GM12874 (cell line): ENCODE results near the gene OR4D2.

Source experiments
- CTCF ChIP-seq: IDR thresholded peaks from 2 replicates; pipeline ENCODE4 v1.5.1; 2011; ENCODE audit warnings: low read depth, mild to moderate bottlenecking, control low read depth, low read length, moderate library complexity; ENCODE audit not compliant: insufficient read depth

OR4D2 gene

DNA sequence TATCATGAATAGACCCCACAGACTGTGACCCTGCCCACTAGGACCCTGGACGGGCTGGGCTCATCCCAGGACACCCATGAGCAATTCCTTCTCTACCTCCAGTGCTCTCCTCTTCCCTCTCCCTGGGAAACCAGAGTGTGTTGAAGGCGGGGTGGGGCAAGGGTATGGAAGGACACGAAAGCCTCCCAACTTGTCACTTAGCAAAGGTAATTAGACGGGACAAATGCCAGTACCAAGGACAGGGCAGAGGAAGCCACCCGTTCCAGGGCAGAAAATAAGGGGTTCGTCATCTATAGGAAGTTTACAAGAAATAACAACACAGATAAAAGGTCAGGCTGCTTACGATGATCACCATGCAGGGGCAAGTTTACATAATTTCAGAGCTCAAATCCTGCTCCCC is 20.9 kb downstream of the OR4D2 start:
- no peak for TF ChIP-seq CTCF

- TF ChIP-seq CTCF: no peak
Measured at GRCh38 chr17:58189436-58190146, 22.8 kb downstream of the OR4D2 start.

GRCh38 chr17:58191241-58191896 is 24.6 kb downstream of the OR4D2 start:
- TF ChIP-seq CTCF: no peak

- TF ChIP-seq CTCF: no peak
Measured at GRCh38 chr17:58192612-58193011, 25.8 kb downstream of the OR4D2 start, which contains the start of gene EPX. Gene EPX (plus strand): TSS chr17:58192726. CDS start chr17:58192847, 121 bp downstream.

GRCh38 chr17:58193641-58194255 is 27.0 kb downstream of the OR4D2 start:
- 0 out of 2 replicates have a peak, but pooled peaks have one; percentile 8 for TF ChIP-seq CTCF

- TF ChIP-seq CTCF: no peak
Measured at GRCh38 chr17:58195518-58196123, 28.8 kb downstream of the OR4D2 start.

DNA sequence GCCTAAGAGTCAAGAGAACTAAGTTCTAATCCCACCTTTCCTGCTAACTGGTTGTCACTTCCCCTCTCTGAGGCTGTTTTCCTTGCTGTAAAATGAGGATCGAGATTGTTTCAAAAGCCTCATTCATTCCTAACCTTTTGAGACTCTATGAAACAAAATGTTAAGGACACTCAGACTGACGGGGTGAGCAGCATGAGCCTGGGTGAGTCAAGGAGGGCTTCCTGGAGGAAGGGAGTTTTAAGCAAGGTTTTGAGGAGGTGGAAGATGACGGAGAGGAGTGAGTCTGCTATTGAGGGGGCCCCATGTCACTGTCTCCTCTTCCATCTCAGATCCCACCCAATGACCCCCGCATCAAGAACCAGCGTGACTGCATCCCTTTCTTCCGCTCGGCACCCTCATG is 29.8 kb downstream of the OR4D2 start:
- TF ChIP-seq CTCF: no peak
